AG09309 (cell line): ENCODE results near the gene TP73.

Source experiments
- DNase-seq: peaks from one replicate; pipeline ENCODE4 v3.0.0-alpha.2; 2010; ENCODE audit warnings: low read depth
- H3K4me3 ChIP-seq: 2 replicates; pipeline ENCODE4 v1.5.1; 2011; ENCODE audit warnings: mild to moderate bottlenecking, low read depth, low read length, moderate library complexity; ENCODE audit not compliant: control insufficient read depth
- TF ChIP-seq, protein P1 (sequence below): IDR thresholded peaks from 2 replicates; pipeline ENCODE4 v1.5.1; 2011; ENCODE audit warnings: mild to moderate bottlenecking, low read depth, low read length, inconsistent platforms; ENCODE audit not compliant: insufficient read depth, control insufficient read depth; ENCODE audit errors: missing control alignments

The TP73 gene

GRCh38 chr1:3640121-3640837, 12.0 kb upstream of the TP73 start:
- no peak for DNase-seq
- H3K4me3 ChIP-seq = no peak overlapping the region
- TF ChIP-seq, protein P1, sequence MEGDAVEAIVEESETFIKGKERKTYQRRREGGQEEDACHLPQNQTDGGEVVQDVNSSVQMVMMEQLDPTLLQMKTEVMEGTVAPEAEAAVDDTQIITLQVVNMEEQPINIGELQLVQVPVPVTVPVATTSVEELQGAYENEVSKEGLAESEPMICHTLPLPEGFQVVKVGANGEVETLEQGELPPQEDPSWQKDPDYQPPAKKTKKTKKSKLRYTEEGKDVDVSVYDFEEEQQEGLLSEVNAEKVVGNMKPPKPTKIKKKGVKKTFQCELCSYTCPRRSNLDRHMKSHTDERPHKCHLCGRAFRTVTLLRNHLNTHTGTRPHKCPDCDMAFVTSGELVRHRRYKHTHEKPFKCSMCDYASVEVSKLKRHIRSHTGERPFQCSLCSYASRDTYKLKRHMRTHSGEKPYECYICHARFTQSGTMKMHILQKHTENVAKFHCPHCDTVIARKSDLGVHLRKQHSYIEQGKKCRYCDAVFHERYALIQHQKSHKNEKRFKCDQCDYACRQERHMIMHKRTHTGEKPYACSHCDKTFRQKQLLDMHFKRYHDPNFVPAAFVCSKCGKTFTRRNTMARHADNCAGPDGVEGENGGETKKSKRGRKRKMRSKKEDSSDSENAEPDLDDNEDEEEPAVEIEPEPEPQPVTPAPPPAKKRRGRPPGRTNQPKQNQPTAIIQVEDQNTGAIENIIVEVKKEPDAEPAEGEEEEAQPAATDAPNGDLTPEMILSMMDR = no peak

- no peak overlapping the region for H3K4me3 ChIP-seq
- DNase-seq = no peak
- TF ChIP-seq, protein P1 = no peak
These were observed 11.1 kb upstream of the TP73 start for GRCh38 chr1:3641046-3641760.

GRCh38 chr1:3641816-3642215, 10.5 kb upstream of the TP73 start:
- H3K4me3 ChIP-seq = no peak overlapping the region
- TF ChIP-seq, protein P1 = no peak
- no peak for DNase-seq

- TF ChIP-seq, protein P1 = no peak
- H3K4me3 ChIP-seq = no peak overlapping the region
- no peak for DNase-seq
These were observed 9.2 kb upstream of the TP73 start for GRCh38 chr1:3642919-3643675.

- TF ChIP-seq, protein P1 = no peak
- DNase-seq = no peak
- H3K4me3 ChIP-seq = no peak overlapping the region
These were observed 8.0 kb upstream of the TP73 start for GRCh38 chr1:3644273-3644672.

GRCh38 chr1:3645247-3645646, 7.1 kb upstream of the TP73 start:
- TF ChIP-seq, protein P1 = no peak

More at GRCh38 chr1:3645247-3645646, 7.1 kb upstream of the TP73 start:
- no peak overlapping the region for H3K4me3 ChIP-seq
- no peak for DNase-seq
